Thyroid gland (tissue), 4 donors: ENCODE results near the gene GGT6. TPM values are rescaled to one million over a fixed set of nuclear protein-coding genes. Genes with fewer than 3 reads are reported as not detected.

Experiments
- DNase-seq, 2 donors: peaks; one replicate each; pipeline ENCODE4 v3.0.0-alpha.2; 2019
- H3K27ac ChIP-seq, 3 donors: fragments of 200-600 bp; sonication (generic); 1 replicate in 2 of 3; 2 replicates in 1 of 3; pipeline ENCODE4 v1.5.1; 2016 to 2019; ENCODE audit warnings: mild to moderate bottlenecking in 1 of 3, moderate library complexity in 1 of 3
- H3K27me3 ChIP-seq: fragments of 200-600 bp; sonication (generic); one replicate; pipeline ENCODE4 v1.5.1; 2019
- H3K36me3 ChIP-seq, 2 donors: fragments of 200-600 bp; sonication (generic); one replicate each; pipeline ENCODE4 v1.5.1; 2016 to 2019
- H3K4me1 ChIP-seq, 2 donors: fragments of 200-600 bp; sonication (generic); one replicate each; pipeline ENCODE4 v1.5.1; 2017 to 2019
- H3K4me3 ChIP-seq, 3 donors: fragments of 200-600 bp; sonication (generic); replicated peaks in 1 of 3; 1 replicate in 2 of 3; 2 replicates in 1 of 3; pipeline ENCODE4 v1.5.1; 2016; ENCODE audit warnings: mild to moderate bottlenecking in 1 of 3
- H3K9me3 ChIP-seq: fragments of 200-600 bp; sonication (generic); one replicate; pipeline ENCODE4 v1.5.1; 2017
- POLR2A ChIP-seq, 2 donors: fragments of 450-650 bp; IDR thresholded peaks; one replicate each; pipeline ENCODE4 v1.6.1; 2017; ENCODE audit warnings: antibody characterized with exemption in 2 of 2, mild to moderate bottlenecking in 2 of 2, moderate library complexity in 1 of 2
- WGBS, 2 donors: methylation state at CpG; one replicate each; pipeline ENCODE4 v1.1.5; 2017; 5-methylcytosine and 5-hydroxymethylcytosine counted together
- intact Hi-C: fragments of 100-400 bp; cut with DNase I; formaldehyde crosslinking; loops from one replicate; pipeline ENCODE4 v1.15.1; 2023
- total RNA-seq, 4 donors: library from RNA; depleted of rRNA; stranded (reverse); fragments of >200 nt; gene quantifications; one replicate each; pipeline ENCODE4 v1.2.3, GENCODE V29; 2016
- TF ChIP-seq, protein P1 (sequence below), 6 experiments: fragments of 200-600 bp in 3 of 6; fragments of 450-650 bp in 3 of 6; sonication (generic) in 3 of 6; IDR thresholded peaks; one replicate each; pipeline ENCODE4 v1.5.1; 2016 to 2019; ENCODE audit warnings: antibody characterized with exemption in 6 of 6, mild to moderate bottlenecking in 2 of 6, inconsistent platforms in 1 of 6, moderate library complexity in 1 of 6

Gene GGT6
- total RNA-seq, 4 donors from 2014 or later: 0.56 to 1.3 TPM; not detected in 2

DNA sequence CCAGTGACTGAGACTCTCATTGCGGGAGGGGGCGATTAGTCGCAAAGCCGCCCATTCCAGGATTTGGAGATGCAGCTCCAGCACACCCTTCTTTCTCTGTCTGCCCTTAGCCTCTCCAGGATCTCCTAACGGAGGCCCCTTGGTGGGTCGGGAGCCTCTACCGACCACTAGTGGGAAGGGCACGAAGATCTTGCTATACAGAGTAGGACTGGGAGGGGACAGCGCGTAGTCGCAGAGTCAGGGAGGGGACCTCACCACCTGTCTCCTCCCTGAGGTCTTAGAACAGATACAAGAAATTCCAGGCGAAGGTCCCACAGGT lies 23.4 kb upstream of the GGT6 start:
- H3K27ac ChIP-seq: no peak overlapping the region
- H3K9me3 ChIP-seq: no peaks in the 10 kb centered on the region
- no peak overlapping the region for H3K4me3 ChIP-seq
- 15 to 22% methylated on average over 7 to 12 of the region's 12 CpGs for WGBS, 2 donors
- no peak for DNase-seq
- H3K27me3 ChIP-seq: peaks cover 11% of the 10 kb centered on the region
- TF ChIP-seq, protein P1, sequence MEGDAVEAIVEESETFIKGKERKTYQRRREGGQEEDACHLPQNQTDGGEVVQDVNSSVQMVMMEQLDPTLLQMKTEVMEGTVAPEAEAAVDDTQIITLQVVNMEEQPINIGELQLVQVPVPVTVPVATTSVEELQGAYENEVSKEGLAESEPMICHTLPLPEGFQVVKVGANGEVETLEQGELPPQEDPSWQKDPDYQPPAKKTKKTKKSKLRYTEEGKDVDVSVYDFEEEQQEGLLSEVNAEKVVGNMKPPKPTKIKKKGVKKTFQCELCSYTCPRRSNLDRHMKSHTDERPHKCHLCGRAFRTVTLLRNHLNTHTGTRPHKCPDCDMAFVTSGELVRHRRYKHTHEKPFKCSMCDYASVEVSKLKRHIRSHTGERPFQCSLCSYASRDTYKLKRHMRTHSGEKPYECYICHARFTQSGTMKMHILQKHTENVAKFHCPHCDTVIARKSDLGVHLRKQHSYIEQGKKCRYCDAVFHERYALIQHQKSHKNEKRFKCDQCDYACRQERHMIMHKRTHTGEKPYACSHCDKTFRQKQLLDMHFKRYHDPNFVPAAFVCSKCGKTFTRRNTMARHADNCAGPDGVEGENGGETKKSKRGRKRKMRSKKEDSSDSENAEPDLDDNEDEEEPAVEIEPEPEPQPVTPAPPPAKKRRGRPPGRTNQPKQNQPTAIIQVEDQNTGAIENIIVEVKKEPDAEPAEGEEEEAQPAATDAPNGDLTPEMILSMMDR (IDR thresholded peaks at IDR 0.05): no peak
- TF ChIP-seq POLR2A (IDR thresholded peaks at IDR 0.05): no peak
- intact Hi-C loops: no loop called here
- peaks cover 7 to 13% of the 10 kb centered on the region in 2 donors for H3K4me1 ChIP-seq
- H3K36me3 ChIP-seq: no peaks in the 10 kb centered on the region

DNA sequence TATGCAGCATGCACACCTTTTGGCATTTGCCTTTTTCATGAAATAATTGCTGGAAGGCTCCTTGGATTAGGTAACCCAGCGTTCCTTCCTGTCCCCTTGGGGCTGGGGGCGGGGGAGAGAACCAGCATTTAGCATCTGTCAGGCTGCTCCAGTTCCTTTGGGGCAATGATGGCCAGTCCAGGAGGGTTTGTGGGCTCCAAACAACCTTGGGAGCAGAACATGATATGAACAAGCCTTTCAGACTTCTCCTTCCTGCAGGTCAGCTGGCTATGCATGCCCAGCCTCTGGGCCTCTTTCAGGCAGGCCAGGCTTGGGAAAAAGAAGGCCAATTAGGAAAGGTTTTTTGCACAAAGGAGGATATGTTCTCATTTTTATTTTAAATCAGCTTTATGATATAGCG lies 22.8 kb upstream of the GGT6 start:
- Histone ChIP-seq H3K27me3 (peaks cover 11% of the 10 kb centered on the region), H3K9me3 (no peaks in the 10 kb centered on the region), H3K36me3 (no peaks in the 10 kb centered on the region), H3K27ac (no peak overlapping the region), H3K4me1 (peaks cover 7 to 13% of the 10 kb centered on the region in 2 donors), H3K4me3 (no peak overlapping the region)
- TF ChIP-seq, protein P1 (IDR thresholded peaks at IDR 0.05): no peak
- TF ChIP-seq POLR2A (IDR thresholded peaks at IDR 0.05): no peak
- 85 to 99% methylated on average over 3 of the region's 3 CpGs for WGBS, 2 donors
- DNase-seq: no peak
- intact Hi-C loops: no loop called here

DNA sequence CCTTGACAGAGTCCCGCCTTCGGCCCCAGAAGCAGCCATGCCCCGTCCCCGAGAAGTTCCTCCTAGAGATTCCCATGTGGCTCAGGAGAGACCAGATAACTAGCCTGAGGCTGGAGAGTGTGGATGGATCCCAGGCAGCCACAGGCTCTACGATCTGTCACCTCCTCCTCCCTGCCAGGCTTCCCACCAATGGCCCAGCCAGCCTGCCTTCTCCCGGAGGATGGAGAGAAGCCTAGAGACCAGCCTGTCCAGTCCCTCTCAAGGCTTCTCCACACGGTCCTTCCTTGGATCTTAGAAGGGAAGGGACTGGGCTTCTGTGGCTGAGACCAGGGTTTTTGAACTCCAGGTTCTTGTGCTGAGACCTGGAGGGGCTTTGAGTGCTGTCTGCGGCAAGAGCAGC lies 22.3 kb upstream of the GGT6 start:
- Histone ChIP-seq H3K4me1 (peaks cover 7 to 13% of the 10 kb centered on the region in 2 donors), H3K36me3 (no peaks in the 10 kb centered on the region), H3K9me3 (no peaks in the 10 kb centered on the region), H3K4me3 (no peak overlapping the region), H3K27ac (no peak overlapping the region), H3K27me3 (peaks cover 11% of the 10 kb centered on the region)
- no peak for DNase-seq
- intact Hi-C loops: no loop called here
- WGBS, 2 donors: 74 to 81% methylated on average over 7 to 8 of the region's 8 CpGs
- no peak for TF ChIP-seq POLR2A (IDR thresholded peaks at IDR 0.05)
- TF ChIP-seq, protein P1 (IDR thresholded peaks at IDR 0.05): no peak

DNA sequence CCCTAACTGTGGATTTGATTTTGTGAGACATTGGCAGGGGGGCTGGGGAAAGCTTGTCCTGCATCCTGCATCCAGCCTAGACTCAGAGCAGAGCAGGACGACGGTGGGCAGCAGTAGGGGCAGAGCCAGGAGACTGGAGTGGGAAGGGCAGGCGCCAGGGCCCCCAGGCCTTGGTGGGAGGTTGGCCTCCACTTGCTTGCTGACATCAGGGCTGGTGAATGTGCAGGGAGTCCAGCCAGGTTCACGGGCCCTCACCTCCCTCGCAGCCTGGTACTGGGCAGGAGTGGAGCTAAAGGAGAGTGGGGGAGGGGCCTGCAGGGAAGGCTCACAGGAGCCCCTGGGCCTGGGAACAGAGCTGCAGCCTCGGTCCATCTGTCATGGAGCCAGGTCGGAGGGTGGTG lies 21.7 kb upstream of the GGT6 start:
- Histone ChIP-seq H3K27ac (no peak overlapping the region), H3K27me3 (peaks cover 11% of the 10 kb centered on the region), H3K4me1 (peaks cover 7 to 13% of the 10 kb centered on the region in 2 donors), H3K9me3 (no peaks in the 10 kb centered on the region), H3K4me3 (no peak overlapping the region), H3K36me3 (no peaks in the 10 kb centered on the region)
- TF ChIP-seq POLR2A (IDR thresholded peaks at IDR 0.05): no peak
- TF ChIP-seq, protein P1 (IDR thresholded peaks at IDR 0.05): no peak
- DNase-seq: no peak
- WGBS, 2 donors: 49 to 69% methylated on average over 7 of the region's 7 CpGs
- intact Hi-C loops: no loop called here

DNA sequence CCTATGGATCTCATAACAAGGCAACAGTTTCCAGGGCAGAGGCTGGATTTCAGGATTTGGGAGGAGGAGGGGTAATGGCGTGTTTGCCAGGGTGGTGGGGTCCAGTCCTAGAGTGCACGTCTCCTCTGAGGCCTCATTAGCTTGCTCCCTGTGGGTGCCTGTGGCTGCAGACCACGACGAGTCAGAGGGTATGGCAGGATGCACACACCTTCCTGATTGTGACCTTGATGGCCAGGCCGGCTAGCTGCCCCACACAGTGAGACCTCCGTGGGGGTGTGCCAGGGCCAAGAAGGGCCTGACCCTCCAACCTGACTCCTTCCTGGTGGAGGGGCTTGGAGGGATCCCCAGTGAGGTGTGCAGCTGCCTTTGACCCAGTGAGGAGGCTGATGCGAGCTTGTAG lies 19.9 kb upstream of the GGT6 start:
- peaks cover 11% of the 10 kb centered on the region for H3K27me3 ChIP-seq
- no peak for TF ChIP-seq POLR2A (IDR thresholded peaks at IDR 0.05)
- TF ChIP-seq, protein P1 (IDR thresholded peaks at IDR 0.05): no peak
- H3K4me1 ChIP-seq: peaks cover 7 to 13% of the 10 kb centered on the region in 2 donors
- no peaks in the 10 kb centered on the region for H3K9me3 ChIP-seq
- H3K36me3 ChIP-seq: no peaks in the 10 kb centered on the region
- intact Hi-C loops: no loop called here
- WGBS, 2 donors: 61 to 75% methylated on average over 4 to 7 of the region's 7 CpGs
- no peak overlapping the region for H3K27ac ChIP-seq
- DNase-seq: no peak
- no peak overlapping the region for H3K4me3 ChIP-seq
